Measurements from ENCODE around the gene CERS6. TPM values are rescaled to one million over a fixed set of nuclear protein-coding genes. Genes with fewer than 3 reads are reported as not detected.

Gene CERS6
- total and polyA plus RNA-seq, 3 experiments from 2014 or later, result 3.6 to 7.8 (median 7.7) TPM

DNA sequence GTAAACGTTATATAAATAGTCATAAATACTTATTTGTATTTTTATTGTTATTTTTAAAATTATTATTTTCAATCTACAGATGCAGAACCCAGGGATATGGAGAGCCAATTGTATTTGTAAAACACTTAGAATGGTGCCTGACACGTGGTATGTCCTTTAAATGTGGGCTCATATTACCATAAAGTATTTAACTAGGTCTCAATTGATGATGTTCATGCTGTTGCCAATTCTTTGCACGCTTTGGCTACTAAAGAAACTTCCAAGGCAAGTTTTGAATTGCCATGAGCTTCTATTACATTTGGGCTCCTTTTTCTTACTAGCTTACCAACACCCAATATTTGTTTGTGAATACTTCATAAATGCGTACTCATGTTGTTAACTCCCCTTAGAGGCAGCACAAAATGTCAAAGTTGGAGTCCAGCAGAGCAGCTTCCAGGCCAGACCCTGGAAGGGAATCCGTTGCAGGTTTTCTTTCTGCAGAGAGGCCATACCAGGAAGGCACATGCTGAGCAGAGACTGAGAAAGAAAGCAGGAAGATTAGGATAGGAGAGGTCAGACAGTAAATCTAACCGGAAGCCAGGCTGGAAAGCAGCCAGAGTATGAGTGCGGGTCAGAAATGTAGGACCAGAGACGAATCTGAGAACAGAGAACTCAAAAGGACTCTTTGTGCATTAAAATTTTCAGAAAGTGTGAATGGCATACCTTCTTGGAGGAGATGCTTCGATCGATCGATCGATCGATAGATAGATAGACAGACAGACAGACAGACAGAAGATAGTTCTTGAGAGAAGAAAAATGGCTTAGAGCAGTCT lies 342.2 kb downstream of the CERS6 start:
- Mint-ChIP-seq H3K27ac (no peak overlapping the region), H3K4me3 (no peak overlapping the region), H3K27me3 (peaks cover 5 to 11% of the 10 kb centered on the region in 2 donors), H3K9me3 (no peaks in the 10 kb centered on the region), H3K4me1 (no peaks in the 10 kb centered on the region), H3K36me3 (no peaks in the 10 kb centered on the region)
- no peak for DNase-seq
- Histone ChIP-seq H3K4me3 (ENCODE audit: low read length) (no peak overlapping the region), H3K4me1 (ENCODE audit: insufficient read depth, low read length) (no peaks in the 10 kb centered on the region), H3K27me3 (ENCODE audit: insufficient read depth, low read length, poor library complexity, severe bottlenecking) (no peaks in the 10 kb centered on the region), H3K36me3 (ENCODE audit: insufficient read depth, low read length) (no peaks in the 10 kb centered on the region), H3K27ac (ENCODE audit: low read depth, low read length) (no peak overlapping the region), H3K9me3 (ENCODE audit: low read length) (no peaks in the 10 kb centered on the region)
- POLR2A ChIA-PET, result no interaction called here
- CTCF ChIA-PET, result no interaction called here

- Mint-ChIP-seq H3K4me3 (no peak overlapping the region), H3K36me3 (no peaks in the 10 kb centered on the region), H3K27ac (no peak overlapping the region), H3K4me1 (no peaks in the 10 kb centered on the region), H3K9me3 (no peaks in the 10 kb centered on the region), H3K27me3 (peaks cover 5 to 11% of the 10 kb centered on the region in 2 donors)
- ChIA-PET CTCF (no interaction called here), POLR2A (no interaction called here)
- Histone ChIP-seq H3K9me3 (ENCODE audit: low read length) (no peaks in the 10 kb centered on the region), H3K27ac (ENCODE audit: low read depth, low read length) (no peak overlapping the region), H3K4me1 (ENCODE audit: insufficient read depth, low read length) (no peaks in the 10 kb centered on the region), H3K4me3 (ENCODE audit: low read length) (no peak overlapping the region), H3K27me3 (ENCODE audit: insufficient read depth, low read length, poor library complexity, severe bottlenecking) (no peaks in the 10 kb centered on the region), H3K36me3 (ENCODE audit: insufficient read depth, low read length) (no peaks in the 10 kb centered on the region)
- DNase-seq, result no peak
Measured at GRCh38 chr2:168798888-168799410, 342.9 kb downstream of the CERS6 start.

DNA sequence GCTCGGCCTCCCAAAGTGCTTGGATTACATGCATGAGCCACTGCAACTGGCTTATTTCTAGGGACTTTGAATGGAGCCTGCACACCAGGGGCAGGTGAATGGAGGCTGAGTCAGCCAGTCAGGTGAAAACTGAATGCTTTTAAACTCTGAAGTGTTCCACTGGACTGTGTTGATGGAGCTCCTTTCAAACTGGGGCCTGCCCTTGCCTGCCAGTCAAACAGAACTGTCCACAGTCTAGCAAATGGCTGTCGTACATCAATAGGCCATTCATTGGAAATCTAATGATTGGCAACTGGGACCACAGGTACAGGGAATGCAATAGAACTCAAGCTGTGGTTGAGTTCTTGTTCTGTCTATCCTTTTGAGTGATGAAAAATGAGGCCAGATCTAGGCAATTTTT lies 345.4 kb downstream of the CERS6 start:
- no peak overlapping the region for H3K4me3 ChIP-seq (ENCODE audit: low read length)
- no peak overlapping the region for H3K27ac Mint-ChIP-seq
- no peak overlapping the region for H3K4me3 Mint-ChIP-seq
- ChIA-PET CTCF (no interaction called here), POLR2A (no interaction called here)
- H3K4me1 Mint-ChIP-seq, result no peaks in the 10 kb centered on the region
- no peaks in the 10 kb centered on the region for H3K36me3 Mint-ChIP-seq
- peak overlapping the region; percentile 55 for H3K27ac ChIP-seq (ENCODE audit: low read depth, low read length)
- H3K9me3 ChIP-seq (ENCODE audit: low read length), result no peaks in the 10 kb centered on the region
- H3K4me1 ChIP-seq (ENCODE audit: insufficient read depth, low read length), result no peaks in the 10 kb centered on the region
- H3K36me3 ChIP-seq (ENCODE audit: insufficient read depth, low read length), result no peaks in the 10 kb centered on the region
- H3K27me3 Mint-ChIP-seq, result peaks cover 3 to 11% of the 10 kb centered on the region in 2 donors
- H3K9me3 Mint-ChIP-seq, result no peaks in the 10 kb centered on the region
- no peak for DNase-seq
- H3K27me3 ChIP-seq (ENCODE audit: insufficient read depth, low read length, poor library complexity, severe bottlenecking), result no peaks in the 10 kb centered on the region

DNA sequence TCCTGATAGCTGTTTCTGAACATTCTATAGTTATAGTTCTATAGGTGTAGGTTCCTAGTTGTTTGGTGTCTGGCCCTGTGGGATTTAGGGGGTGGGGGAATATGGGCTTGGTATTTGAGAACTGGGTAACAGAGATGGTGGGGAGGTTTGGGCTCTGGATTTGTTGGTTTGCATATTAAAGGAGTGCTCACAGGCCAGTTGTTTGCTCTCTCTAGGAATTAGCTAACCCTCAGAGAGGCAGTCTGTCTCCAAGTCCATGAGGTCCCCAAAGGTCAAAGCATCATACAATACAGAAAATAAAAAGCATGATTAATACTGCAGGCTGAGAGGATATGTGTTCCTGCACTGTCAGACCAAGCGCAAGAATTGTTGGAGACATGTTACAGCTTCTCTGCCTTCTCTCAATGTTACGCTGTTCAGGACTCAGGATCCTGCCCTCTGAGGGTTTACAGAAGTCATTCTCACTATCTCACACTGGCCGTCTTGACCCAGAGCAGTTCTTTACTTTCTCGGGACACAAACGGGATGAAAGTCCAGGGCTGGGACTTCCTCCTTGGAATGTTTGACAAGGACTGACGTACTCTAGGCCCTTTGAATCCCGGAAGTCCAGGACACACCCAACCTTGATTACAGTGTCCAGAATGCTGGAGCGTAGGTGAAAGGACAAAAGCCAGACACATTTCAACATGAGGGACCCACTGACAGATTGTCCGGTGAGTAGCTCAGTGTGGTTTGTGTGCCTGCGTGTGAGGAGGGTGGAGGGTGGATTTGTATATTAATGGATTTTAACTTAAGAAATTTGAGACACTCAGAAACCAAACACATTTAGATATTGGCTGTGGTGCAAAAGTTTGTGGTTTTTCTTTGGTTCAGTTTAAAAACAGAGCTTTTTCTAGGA lies 346.1 kb downstream of the CERS6 start, which contains the start of gene NOSTRIN:
TSS of gene NOSTRIN (plus strand) at position 677 of the 898 bp plus-strand sequence. CDS start at position 687, 10 bp downstream.
- no peaks in the 10 kb centered on the region for H3K36me3 Mint-ChIP-seq
- ChIA-PET POLR2A (no interaction called here), CTCF (no interaction called here)
- H3K27ac Mint-ChIP-seq, result no peak within 1 kb of the TSS
- H3K4me1 Mint-ChIP-seq, result no peaks in the 10 kb centered on the region
- H3K9me3 Mint-ChIP-seq, result no peaks in the 10 kb centered on the region
- no peaks in the 10 kb centered on the region for H3K27me3 ChIP-seq (ENCODE audit: insufficient read depth, low read length, poor library complexity, severe bottlenecking)
- no peak for DNase-seq
- peak within 1 kb of the TSS; percentile 55 for H3K27ac ChIP-seq (ENCODE audit: low read depth, low read length)
- no peak within 1 kb of the TSS for H3K4me3 ChIP-seq (ENCODE audit: low read length)
- H3K4me3 Mint-ChIP-seq, result no peak within 1 kb of the TSS
- no peaks in the 10 kb centered on the region for H3K9me3 ChIP-seq (ENCODE audit: low read length)
- H3K27me3 Mint-ChIP-seq, result peaks cover 3 to 11% of the 10 kb centered on the region in 2 donors
- H3K36me3 ChIP-seq (ENCODE audit: insufficient read depth, low read length), result no peaks in the 10 kb centered on the region
- no peaks in the 10 kb centered on the region for H3K4me1 ChIP-seq (ENCODE audit: insufficient read depth, low read length)

GRCh38 chr2:168802859-168803725 lies 347.0 kb downstream of the CERS6 start:
- CTCF ChIA-PET, result no interaction called here
- H3K4me1 Mint-ChIP-seq, result no peaks in the 10 kb centered on the region
- H3K27me3 ChIP-seq (ENCODE audit: insufficient read depth, low read length, poor library complexity, severe bottlenecking), result no peaks in the 10 kb centered on the region

GRCh38 chr2:168804214-168804613 lies 348.1 kb downstream of the CERS6 start:
- POLR2A ChIA-PET, result no interaction called here
- Histone ChIP-seq H3K27me3 (ENCODE audit: insufficient read depth, low read length, poor library complexity, severe bottlenecking) (no peaks in the 10 kb centered on the region), H3K4me3 (ENCODE audit: low read length) (no peak overlapping the region)

More at GRCh38 chr2:168802859-168803725, 347.0 kb downstream of the CERS6 start:
- Mint-ChIP-seq H3K27ac (no peak overlapping the region), H3K27me3 (peaks cover 3 to 11% of the 10 kb centered on the region in 2 donors), H3K9me3 (no peaks in the 10 kb centered on the region), H3K4me3 (no peak overlapping the region), H3K36me3 (no peaks in the 10 kb centered on the region)
- no peak for DNase-seq
- peak overlapping the region; percentile 55 for H3K27ac ChIP-seq (ENCODE audit: low read depth, low read length)
- H3K4me3 ChIP-seq (ENCODE audit: low read length), result no peak overlapping the region
- no peaks in the 10 kb centered on the region for H3K36me3 ChIP-seq (ENCODE audit: insufficient read depth, low read length)
- H3K4me1 ChIP-seq (ENCODE audit: insufficient read depth, low read length), result no peaks in the 10 kb centered on the region
- POLR2A ChIA-PET, result no interaction called here
- H3K9me3 ChIP-seq (ENCODE audit: low read length), result no peaks in the 10 kb centered on the region

GRCh38 chr2:168805615-168806014 lies 349.5 kb downstream of the CERS6 start:
- H3K27me3 ChIP-seq (ENCODE audit: insufficient read depth, low read length, poor library complexity, severe bottlenecking), result no peaks in the 10 kb centered on the region
- no peaks in the 10 kb centered on the region for H3K4me1 ChIP-seq (ENCODE audit: insufficient read depth, low read length)
- H3K36me3 ChIP-seq (ENCODE audit: insufficient read depth, low read length), result no peaks in the 10 kb centered on the region
- Mint-ChIP-seq H3K36me3 (no peaks in the 10 kb centered on the region), H3K4me1 (no peaks in the 10 kb centered on the region), H3K4me3 (no peak overlapping the region), H3K27ac (no peak overlapping the region), H3K9me3 (no peaks in the 10 kb centered on the region), H3K27me3 (no peaks in the 10 kb centered on the region)
- ChIA-PET POLR2A (no interaction called here), CTCF (no interaction called here)
- no peak overlapping the region for H3K27ac ChIP-seq (ENCODE audit: low read depth, low read length)
- DNase-seq, result no peak
- no peak overlapping the region for H3K4me3 ChIP-seq (ENCODE audit: low read length)
- no peaks in the 10 kb centered on the region for H3K9me3 ChIP-seq (ENCODE audit: low read length)

More at GRCh38 chr2:168804214-168804613, 348.1 kb downstream of the CERS6 start:
- DNase-seq, result no peak
- no peak overlapping the region for H3K27ac Mint-ChIP-seq
- Histone ChIP-seq H3K36me3 (ENCODE audit: insufficient read depth, low read length) (no peaks in the 10 kb centered on the region), H3K9me3 (ENCODE audit: low read length) (no peaks in the 10 kb centered on the region), H3K4me1 (ENCODE audit: insufficient read depth, low read length) (no peaks in the 10 kb centered on the region), H3K27ac (ENCODE audit: low read depth, low read length) (peak overlapping the region; percentile 55)
- H3K36me3 Mint-ChIP-seq, result no peaks in the 10 kb centered on the region
- H3K4me1 Mint-ChIP-seq, result no peaks in the 10 kb centered on the region
- peaks cover 3 to 6% of the 10 kb centered on the region in 2 donors for H3K27me3 Mint-ChIP-seq
- H3K9me3 Mint-ChIP-seq, result no peaks in the 10 kb centered on the region
- H3K4me3 Mint-ChIP-seq, result no peak overlapping the region
- CTCF ChIA-PET, result no interaction called here
